RWPE2 (cell line): ENCODE results near the gene AGMO.

Experiments used
- ATAC-seq: fragments of 200-7000 bp; cut with Tn5 transposase; 3 replicates; pipeline ENCODE4 v1.9.1; 2021; ENCODE audit warnings: low read depth
- DNase-seq: peaks from one replicate; pipeline ENCODE4 v3.0.0-alpha.2; 2020; ENCODE audit warnings: low spot score
- H3K27ac ChIP-seq: fragments of 450-650 bp; 2 replicates; pipeline ENCODE4 v1.5.1; 2017; ENCODE audit warnings: mild to moderate bottlenecking; ENCODE audit not compliant: poor library complexity, severe bottlenecking
- H3K27me3 ChIP-seq: fragments of 250-450 bp; sonication (Bioruptor Pico); 2 replicates; pipeline ENCODE4 v1.5.1; 2021; ENCODE audit warnings: mild to moderate bottlenecking, moderate library complexity; ENCODE audit not compliant: insufficient read depth, poor library complexity, severe bottlenecking
- H3K36me3 ChIP-seq: fragments of 250-450 bp; sonication (Bioruptor Pico); 2 replicates; pipeline ENCODE4 v1.5.1; 2020; ENCODE audit warnings: low read depth, mild to moderate bottlenecking, moderate library complexity
- H3K4me1 ChIP-seq: fragments of 250-450 bp; sonication (Bioruptor Pico); 2 replicates; pipeline ENCODE4 v1.5.1; 2021; ENCODE audit warnings: mild to moderate bottlenecking, moderate library complexity; ENCODE audit not compliant: insufficient read depth, poor library complexity, severe bottlenecking
- H3K4me3 ChIP-seq: fragments of 250-450 bp; sonication (Bioruptor Pico); 2 replicates; pipeline ENCODE4 v1.5.1; 2021; ENCODE audit warnings: mild to moderate bottlenecking, moderate library complexity; ENCODE audit not compliant: severe bottlenecking
- H3K9me3 ChIP-seq: fragments of 250-450 bp; sonication (Bioruptor Pico); 2 replicates; pipeline ENCODE4 v1.5.1; 2021; ENCODE audit warnings: mild to moderate bottlenecking, moderate library complexity; ENCODE audit not compliant: severe bottlenecking
- CTCF ChIP-seq: fragments of 450-650 bp; IDR thresholded peaks from one replicate; pipeline ENCODE4 v1.5.1; 2017; ENCODE audit warnings: mild to moderate bottlenecking, moderate library complexity; ENCODE audit not compliant: poor library complexity, severe bottlenecking

AGMO gene

GRCh38 chr7:15491361-15491760, 70.5 kb downstream of the AGMO start:
- Histone ChIP-seq H3K27me3 (peaks cover 8% of the 10 kb centered on the region), H3K4me1 (no peaks in the 10 kb centered on the region), H3K27ac (no peak overlapping the region), H3K4me3 (no peak overlapping the region), H3K36me3 (no peaks in the 10 kb centered on the region), H3K9me3 (no peaks in the 10 kb centered on the region)
- TF ChIP-seq CTCF: no peak
- ATAC-seq (no peak), DNase-seq (no peak)

- Histone ChIP-seq H3K4me3 (no peak overlapping the region), H3K4me1 (no peaks in the 10 kb centered on the region), H3K27me3 (peaks cover 8% of the 10 kb centered on the region), H3K36me3 (no peaks in the 10 kb centered on the region), H3K9me3 (no peaks in the 10 kb centered on the region), H3K27ac (no peak overlapping the region)
- ATAC-seq: no peak
- no peak for TF ChIP-seq CTCF
- DNase-seq: no peak
Observed at GRCh38 chr7:15490291-15490690, 71.5 kb downstream of the AGMO start.

GRCh38 chr7:15489861-15490260, 72.0 kb downstream of the AGMO start:
- Histone ChIP-seq H3K4me1 (no peaks in the 10 kb centered on the region), H3K27me3 (peaks cover 8% of the 10 kb centered on the region), H3K4me3 (no peak overlapping the region), H3K9me3 (no peaks in the 10 kb centered on the region), H3K27ac (no peak overlapping the region), H3K36me3 (no peaks in the 10 kb centered on the region)
- no peak for ATAC-seq
- no peak for TF ChIP-seq CTCF
- DNase-seq: no peak

GRCh38 chr7:15489383-15489782, 72.4 kb downstream of the AGMO start:
- DNase-seq: no peak
- ATAC-seq: no peak

More at GRCh38 chr7:15489383-15489782, 72.4 kb downstream of the AGMO start:
- Histone ChIP-seq H3K27ac (no peak overlapping the region), H3K36me3 (no peaks in the 10 kb centered on the region), H3K27me3 (peaks cover 8% of the 10 kb centered on the region), H3K4me1 (no peaks in the 10 kb centered on the region), H3K9me3 (no peaks in the 10 kb centered on the region), H3K4me3 (no peak overlapping the region)
- TF ChIP-seq CTCF: no peak
